ENCODE measurements around the gene PCYT1A.
"Not testable (repeated sequence)": the region's sequence is repeated elsewhere in the genome, so short reads cannot be mapped to it uniquely, and the experiment has no call there.

The PCYT1A gene

DNA sequence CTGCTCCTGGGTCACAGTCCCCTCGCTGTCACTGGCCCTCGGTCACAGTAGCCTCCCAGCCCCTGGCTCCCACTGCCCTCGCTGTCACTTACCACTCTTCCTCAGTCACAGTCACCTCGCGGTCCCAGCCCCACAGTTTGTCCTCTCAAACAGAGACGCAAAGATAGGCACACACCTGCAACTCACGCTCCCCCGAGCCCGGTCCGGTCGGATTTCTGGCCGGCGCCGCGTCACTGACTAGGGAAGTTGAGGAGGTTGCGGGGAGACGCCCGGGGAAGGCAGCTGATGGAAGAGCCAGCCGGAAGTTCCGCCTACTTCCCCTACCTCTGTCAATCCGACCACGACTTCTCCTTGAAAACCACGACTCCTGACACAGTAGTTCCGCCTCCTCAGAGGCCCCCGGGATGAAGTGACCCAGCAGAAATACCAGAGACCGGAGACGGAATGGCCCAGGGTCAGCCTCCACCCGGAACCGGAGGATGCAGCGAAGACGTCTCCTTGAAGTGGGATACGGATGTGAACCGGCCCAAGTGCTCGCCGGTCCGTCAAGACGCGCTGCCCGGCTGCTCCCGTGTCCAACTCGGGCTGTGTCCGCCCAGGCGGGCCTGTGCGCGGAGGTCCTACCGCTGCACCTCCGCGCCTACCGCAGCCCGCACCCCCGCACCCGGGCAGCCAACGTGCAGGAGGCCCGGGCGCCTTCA lies at the start of gene PCYT1A:
PCYT1A (minus strand) TSS at position 287 of the 701 bp plus-strand sequence. CDS start 17,195 bp downstream, outside the sequence.
- peak; percentile 74 for DNase-seq

DNA sequence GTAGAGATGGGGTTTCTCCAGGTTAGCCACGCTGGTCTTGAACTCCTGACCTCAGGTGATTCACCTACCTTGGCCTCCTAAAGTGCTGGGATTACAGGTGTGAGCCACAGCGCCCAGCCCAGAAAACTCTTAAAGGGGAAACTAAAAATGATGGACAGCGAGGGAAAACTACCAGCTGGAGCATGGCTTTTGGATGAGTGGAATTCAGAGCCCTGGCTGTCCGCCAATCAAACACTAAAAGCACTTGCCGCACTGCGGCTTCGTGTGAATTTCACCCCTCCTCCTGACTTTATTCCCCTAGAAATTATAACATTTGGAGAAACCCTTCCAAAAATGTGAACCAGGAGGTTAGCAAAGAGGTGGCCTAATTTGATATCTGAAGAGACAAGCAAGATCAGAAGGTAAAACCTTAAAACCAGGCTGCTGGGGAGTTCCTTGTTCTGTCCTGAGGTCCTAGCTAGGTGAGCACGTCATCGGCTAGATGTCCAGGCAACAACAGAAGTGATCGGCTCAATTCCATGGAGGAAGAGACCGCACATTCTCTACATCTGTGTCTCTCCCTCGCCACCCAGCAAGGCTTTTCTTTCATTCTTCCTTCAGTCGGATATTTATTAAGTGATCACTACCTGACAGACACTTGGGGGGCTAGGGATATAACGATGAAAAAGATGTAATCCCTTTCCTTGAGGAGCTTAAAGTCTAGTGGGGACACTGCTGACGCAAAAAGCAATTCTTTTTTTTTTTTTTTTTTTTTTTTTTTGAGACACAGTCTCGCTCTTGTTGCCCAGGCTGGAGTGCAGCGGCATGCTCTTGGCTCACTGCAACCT lies 49.0 kb upstream of the PCYT1A start:
- DNase-seq, result no peak

DNA sequence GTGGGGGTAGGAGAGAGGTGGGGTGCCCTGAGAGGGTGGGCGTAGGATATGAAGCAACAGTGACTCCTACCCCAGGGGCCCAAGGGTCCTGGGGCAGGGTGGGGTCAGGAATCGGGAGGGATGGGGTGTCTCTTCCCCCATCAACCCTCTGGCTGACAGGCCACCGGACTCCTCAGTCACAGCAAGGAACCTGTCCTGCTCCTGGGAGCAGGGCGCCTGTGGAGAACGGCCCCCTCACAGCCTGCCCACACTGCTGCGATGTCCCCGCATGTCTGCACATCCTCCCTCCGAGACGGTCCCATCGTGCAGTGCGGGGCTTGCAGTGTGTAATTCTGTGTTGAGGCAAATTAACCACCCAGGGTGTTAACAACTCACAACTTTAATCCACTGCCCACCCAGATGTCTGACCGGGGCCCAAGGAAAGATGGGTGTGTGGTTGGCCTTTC lies 48.0 kb upstream of the PCYT1A start:
- DNase-seq, result no peak

DNA sequence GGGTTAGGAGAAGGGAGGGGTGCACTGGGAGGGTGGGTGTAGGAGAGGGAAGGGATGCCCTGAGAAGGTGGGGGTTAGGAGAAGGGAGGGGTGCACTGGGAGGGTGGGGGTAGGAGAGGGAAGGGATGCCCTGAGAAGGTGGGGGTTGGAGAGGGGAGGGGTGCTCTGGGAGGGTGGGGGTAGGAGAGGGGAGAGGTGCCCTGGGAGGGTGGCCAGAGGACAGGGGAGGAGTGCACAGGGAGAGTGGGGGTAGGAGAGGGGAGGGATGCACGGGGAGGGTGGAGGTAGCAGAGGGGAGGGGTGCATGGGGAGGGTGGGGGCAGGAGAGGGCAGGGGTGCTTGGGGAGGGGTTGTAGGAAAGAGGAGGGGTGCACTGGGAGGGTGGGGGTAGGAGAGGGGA lies 47.5 kb upstream of the PCYT1A start:
- no peak for DNase-seq

DNA sequence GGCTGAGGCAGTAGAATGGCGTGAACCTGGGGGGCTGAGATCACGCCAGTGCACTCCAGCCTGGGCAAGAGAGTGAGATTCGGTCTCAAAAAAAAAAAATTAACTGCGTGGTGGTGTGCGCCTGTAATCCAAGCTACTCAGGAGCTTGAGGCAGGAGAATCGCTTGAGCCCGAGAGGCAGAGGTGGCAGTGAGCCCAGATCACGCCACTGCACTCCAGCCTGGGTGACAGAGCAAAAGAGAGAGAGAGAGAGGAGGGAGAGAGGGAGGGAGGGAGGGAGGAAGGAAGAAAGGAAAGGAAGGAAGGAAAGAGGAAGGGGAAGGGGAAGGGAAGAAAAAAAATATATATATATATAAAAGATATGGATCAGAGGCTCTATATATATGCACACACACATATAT lies 44.6 kb upstream of the PCYT1A start:
- no peak for DNase-seq

DNA sequence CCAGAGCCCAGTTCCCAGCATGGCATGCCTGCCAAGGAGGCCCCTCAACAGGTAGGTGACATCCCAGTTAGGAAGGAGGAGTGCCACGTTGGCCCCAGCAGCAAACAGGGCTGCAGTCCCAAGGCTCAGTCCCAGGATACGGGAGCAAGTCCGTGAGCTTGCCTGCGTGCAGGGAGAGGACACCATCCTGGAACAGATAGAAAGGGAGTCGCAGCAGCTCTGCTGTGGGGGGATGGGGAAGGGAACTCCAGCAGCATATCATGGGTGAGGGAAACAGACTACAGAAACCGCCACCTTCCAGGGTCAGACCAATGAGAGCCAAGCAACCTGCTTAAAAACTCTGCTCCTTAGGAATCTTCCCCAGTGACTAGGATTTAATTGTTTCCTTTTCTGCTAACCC lies 39.9 kb upstream of the PCYT1A start:
- DNase-seq, result no peak

DNA sequence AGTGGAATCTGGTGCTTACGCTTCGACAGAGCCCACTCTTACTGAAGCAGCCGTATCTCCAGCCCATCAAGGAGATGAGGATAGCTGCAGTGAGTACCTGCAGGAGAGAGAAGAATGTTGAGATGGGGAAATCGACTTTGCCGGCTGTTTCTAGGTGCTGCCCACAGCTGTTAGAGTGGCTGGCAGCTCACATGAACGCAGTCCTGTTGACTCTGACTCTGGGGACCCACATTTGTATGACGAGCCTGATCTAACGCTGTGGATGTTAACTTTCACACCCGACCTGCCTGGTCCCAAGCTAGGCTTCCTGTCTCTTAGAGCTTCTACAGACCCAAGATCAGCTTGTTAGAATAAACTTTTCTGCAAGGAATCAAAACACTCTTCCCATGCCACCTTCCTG lies 39.4 kb upstream of the PCYT1A start:
- DNase-seq, result no peak

DNA sequence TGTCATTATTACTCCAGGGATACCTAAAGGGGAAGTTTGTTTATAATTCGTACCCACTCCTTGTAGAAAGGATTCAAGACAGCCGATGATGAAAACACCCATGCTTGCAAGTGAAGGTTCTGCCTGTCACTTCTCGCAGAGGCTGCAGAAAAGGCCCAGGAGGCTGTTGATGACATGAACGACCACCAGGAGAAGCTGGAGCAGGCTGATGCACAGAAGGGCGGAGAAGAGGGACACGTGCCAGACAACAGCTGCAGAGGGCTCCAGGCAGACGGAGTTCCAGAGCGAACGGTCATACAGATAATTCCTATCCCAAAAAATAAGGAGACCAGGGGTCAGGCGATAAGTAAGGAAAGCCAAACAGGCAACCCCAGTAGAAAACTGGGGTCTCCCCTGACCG lies 36.2 kb upstream of the PCYT1A start:
- DNase-seq, result no peak

DNA sequence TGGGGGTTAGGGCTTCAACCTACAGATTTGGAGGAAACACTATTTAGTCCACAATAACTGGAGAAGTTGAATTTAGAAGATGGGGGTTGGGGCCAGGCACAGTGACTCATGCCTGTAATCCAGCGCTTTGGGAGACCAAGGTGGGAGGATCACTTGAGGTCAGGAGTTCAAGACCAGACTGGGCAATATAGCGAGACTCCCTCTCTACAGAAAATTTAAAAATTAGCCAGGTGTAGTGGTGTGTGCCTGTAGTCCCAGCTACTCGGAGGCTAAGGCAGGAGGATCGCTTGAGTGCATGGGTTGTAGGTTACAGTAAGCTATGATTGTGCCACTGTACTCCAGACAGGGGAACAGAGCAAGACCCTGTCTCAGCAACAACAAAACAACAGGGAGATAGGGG lies 35.5 kb upstream of the PCYT1A start:
- no peak for DNase-seq

DNA sequence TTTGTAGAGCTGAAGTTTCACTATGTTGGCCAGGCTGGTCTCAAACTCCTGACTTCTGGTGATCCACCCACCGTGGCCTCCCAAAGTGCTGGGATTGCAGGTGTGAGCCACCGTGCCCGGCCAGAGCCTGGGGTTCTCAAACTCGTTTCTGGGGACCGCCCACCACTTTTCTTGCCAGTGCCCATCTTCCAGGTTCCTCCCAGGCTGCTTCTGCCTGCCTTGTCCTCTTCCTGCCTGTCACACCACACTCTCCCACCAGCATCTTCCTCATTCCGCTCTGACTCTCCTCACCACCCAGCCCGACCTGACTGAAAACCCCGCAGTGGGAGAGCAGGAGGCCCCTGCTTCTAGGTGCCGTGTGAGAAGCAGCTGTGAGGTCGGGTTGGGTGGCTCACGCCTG lies 33.6 kb upstream of the PCYT1A start:
- no peak for DNase-seq

DNA sequence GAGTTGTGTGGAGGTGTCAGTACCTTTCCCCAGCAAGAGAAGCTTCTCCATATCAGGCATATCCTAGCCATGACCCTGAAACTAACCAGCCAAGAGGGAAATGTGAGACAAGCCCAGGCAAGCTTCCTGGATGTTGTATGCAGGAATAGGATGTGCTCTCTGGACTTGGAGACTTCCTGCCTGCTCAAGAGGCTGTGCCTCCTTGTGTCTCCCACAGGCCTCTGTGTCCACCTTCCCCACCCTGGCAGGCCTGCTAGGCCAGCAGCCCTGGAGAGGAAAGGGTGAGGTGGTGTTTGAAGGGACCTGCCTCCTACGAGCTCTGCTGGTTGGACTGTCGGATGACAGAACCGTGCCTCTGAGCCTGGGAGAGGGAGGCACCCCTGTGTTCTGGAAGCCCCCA lies 32.6 kb upstream of the PCYT1A start:
- no peak for DNase-seq

DNA sequence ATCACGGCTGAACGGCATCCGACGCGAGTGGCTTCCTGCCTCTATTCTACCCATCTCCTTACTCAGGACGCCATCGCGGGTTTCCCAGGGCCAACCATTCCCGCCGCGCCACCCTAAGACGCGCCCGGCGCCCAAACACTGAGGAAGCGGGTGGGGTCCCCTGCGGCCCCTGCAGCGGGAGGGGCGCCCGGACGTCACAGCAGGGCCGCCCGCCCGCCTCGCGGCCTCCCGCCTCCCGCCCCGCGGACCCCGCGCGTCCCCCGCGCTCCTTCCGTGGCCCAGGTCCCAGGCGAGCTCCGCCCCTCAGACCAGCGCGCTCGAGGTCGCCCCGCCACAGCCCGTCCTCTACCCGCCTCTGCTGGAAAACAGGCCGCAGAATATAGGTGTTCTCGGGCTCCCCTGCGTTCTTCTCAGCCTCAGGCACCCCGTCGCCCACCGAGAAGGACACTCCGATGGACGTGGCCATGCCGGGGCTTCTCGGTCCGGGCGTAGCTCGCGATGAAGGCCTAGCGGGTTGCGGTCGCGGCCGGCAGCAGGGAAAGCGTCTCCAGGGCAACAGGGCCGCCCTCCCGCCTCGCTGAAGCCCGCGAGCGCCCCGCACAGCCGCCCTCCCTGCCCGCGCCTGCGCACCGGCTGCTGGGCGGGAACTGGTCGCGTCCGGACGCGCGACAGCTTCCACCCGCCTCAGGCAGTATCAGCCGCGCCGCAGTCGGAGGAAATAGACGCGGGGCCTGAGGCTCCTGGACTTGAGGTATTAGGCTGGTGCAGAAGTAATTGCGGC lies 30.4 kb upstream of the PCYT1A start, which contains the start of gene DYNLT2B:
DYNLT2B (minus strand) TSS at position 554 of the 781 bp plus-strand sequence; CDS start at position 466, 88 bp downstream.
- DNase-seq, result peak; percentile 88

DNA sequence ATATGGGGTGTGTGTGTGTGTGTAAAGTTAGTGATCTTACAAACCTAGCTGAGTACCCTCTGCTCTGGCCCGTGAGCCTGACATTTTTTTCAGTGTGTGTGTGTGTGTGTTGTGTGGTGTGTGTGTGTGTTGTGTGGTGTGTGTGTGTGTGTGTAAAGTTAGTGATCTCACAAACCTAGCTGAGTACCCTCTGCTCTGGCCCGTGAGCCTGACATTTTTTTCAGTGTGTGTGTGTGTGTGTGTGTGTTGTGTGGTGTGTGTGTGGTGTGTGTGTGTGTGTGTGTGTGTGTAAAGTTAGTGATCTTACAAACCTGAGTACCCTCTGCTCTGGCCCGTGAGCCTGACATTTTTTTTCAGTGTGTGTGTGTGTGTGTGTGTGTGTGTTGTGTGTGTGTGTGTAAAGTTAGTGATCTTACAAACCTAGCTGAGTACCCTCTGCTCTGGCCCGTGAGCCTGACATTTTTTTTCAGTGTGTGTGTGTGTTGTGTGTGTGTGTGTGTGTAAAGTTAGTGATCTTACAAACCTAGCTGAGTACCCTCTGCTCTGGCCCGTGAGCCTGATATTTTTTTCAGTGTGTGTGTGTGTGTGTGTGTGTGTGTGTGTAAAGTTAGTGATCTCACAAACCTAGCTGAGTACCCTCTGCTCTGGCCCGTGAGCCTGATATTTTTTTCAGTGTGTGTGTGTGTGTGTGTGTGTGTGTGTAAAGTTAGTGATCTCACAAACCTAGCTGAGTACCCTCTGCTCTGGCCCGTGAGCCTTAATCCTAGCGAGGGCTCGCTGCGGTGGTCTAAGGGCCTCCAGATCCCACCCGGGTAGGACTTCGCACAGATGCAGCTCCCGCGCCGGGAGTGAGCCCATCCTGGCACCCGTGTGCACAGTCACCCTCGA lies 29.5 kb upstream of the PCYT1A start:
- not testable (repeated sequence) for DNase-seq

DNA sequence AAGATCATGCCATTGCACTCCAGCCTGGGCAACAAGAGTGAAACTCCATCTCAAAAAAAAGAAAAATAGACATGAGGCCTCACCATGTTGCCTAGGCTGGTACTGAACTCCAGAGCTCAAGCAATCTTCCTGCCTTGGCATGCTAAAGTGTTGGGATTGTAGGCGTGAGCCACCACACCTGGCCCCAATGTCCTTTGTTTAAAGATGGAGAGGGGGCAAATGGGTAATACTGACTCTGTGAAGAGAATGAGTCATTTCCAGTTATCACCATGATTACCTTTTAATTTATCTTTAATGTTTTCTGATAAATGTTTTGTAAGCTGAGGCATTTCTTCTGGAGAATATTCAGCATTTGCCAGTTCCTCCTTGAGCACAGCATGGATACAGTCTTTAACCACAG lies 28.3 kb upstream of the PCYT1A start:
- DNase-seq, result no peak

DNA sequence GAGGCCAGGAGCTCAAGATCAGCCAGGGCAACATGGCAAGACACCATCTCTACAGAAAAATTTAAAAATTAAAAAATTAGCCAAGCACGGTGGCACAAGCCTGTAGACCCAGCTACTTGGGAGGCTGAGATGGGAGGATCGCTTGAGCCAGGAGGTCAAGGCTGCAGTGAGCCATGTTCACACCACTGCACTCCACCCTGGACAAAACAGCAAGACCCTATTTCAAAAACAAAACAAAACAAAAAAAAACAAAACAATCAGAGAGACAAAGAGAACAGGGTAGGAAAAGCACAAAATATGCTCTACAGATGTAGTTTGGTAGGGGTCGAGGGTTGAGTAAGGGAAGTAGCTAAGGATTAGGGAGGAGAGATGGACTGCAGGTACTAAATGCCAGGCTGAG lies 27.1 kb upstream of the PCYT1A start:
- no peak for DNase-seq

DNA sequence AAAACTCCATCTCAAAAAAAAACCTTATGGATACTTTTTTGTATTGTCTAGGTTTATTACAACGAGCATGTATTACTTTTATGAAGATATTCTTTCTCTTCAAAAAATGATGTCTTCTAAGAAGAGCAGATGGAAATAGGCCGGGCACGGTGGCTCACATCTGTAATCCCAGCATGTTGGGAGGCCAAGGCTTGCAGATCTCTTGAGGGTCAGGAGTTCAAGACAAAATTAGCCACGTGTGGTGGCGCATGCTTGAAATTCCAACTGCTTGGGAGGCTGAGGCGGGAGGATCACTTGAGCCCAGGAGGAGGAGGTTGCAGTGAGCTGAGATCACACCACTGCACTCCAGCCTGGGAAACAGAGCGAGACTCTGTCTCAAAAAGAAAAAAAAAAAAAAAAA lies 26.6 kb upstream of the PCYT1A start:
- DNase-seq, result not testable (repeated sequence)

DNA sequence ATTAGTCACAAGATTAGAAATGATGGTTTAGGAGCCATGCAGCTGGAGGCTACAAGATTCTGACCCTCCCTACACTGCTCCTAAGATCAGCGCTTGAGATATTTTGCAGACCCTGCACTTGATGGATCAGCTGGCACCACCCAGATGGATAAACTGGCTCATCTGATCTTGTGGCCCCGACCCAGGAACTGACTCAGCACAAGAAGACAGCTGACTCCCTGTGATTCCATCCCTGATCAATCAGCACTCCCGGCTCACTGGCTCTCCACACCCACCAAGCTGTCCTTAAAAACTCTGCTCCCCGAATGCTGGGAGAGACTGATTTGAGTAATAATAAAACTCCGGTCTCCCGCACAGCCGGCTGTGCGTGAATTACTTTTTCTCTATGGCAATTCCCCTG lies 15.4 kb upstream of the PCYT1A start:
- DNase-seq, result not testable (repeated sequence)

DNA sequence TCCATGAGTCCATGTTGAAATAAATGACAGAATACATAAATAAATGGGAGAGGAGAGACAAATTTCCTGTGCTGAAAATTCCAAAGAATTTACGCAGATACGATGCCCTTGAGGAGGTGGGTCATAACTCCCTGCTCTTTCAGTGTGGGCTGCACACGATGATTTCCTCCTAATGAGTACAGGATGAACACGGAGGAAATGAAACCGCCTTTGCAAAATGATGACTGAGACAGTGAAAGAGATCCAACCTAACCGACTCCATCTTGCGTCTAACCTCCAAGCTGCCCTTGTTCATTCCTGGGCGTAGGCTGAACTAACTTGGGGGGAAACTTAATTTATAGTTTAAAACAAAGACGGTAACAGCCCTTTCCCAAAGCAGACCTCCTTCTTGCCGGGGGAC lies 15.0 kb upstream of the PCYT1A start:
- not testable (repeated sequence) for DNase-seq

DNA sequence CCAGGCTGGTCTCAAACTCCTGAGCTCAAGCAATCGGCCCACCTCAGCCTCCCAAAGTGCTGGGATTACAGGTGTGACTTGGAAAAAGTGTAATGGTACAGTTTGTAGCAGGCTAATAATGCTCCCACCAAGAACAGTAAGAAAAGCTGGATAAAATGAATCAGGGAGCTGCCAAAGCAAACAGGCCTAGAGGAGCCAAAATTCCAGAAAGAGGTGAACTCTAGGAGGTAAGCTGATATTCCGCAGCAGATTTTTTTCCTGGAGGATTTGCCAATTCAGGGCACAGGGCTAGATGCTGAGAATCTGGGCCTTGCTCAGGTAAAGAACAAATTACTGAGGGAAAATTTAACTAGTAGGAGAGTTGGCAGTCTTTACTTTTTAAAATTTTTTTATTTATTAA lies 11.0 kb upstream of the PCYT1A start:
- DNase-seq, result no peak

DNA sequence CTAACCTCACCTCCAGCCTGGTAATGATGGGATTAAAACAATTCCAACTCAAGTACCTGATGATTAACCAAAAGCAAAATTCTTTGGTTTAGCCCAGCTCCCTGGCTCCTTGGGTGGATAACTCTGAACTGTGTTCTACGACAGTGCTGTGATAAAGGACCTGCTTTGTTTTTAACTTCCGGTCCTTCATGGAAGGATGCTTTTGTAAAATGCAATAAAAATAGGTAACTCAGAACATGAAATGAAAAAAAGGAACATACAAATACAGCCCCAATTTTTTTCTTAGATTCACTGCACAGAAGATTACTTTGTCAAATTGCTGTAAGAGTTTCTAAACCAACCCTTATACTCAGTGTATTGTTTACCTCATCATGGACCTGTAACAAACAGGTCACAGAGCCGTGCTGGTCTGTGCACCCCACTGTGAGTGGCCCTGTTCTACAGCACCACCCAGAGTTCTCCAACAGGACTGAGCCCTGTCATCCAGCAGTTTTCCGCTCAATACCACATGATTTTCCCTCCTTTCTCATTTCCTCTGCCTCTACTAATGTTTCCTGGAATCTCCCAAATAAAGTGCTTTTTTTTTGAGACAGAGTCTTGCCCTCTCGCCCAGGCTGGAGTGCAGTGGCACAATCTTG lies 4.9 kb upstream of the PCYT1A start:
- DNase-seq, result no peak

DNA sequence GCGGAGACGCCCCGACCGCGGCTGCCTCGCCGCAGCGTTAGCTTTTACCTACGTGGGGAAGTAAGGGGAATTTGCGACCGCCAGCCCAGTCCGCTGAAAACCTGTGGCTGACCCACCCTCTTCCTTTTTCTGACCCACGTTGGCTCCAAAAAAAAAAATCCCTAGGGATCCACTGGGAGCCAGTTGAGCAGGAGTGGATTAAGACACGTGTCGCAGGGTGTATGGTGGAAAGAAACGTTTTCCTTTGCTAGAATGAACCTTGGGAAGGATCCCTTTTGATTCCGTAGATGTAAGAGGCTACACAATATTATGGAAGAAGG lies 575 bp upstream of the PCYT1A start:
- no peak for DNase-seq

DNA sequence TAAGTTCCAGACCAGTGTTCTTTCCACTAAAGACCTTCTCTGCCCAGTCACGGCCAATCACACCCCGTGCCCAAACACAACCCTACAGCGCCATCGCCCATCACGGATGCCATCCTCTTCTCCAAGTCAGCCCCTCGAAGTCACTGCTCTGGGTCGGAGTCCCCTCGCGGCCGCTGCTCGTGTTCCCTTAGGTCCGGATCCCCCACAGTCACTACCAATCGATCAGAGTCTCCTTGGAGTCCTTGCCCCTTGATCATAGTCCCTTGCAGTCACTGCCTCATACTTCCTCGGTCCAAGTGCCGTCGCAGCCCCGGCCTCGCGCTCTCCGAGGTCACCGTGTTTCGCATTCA lies 461 bp downstream of the PCYT1A start:
- no peak for DNase-seq

All from NCI-H1048 (cell line).